Stimulated activated CD4-positive, alpha-beta T cell treated with anti-CD3 and anti-CD28 coated beads, Interleukin-4, amount 100 ng/mL, for 4 hours (primary cell): ENCODE results near the gene SPEM1.
A peak's percentile ranks its signal among the peaks of the same experiment; 100 is the strongest.

Experiments used
- DNase-seq, 2 experiments: peaks; one replicate each; pipeline ENCODE4 v3.0.0-alpha.2; 2020

SPEM1 gene

GRCh38 chr17:7403043-7403726 is 16.9 kb upstream of the SPEM1 start:
- DNase-seq = peak in 1 of 2 experiments; percentile 26

GRCh38 chr17:7403727-7403976 is 16.5 kb upstream of the SPEM1 start:
- DNase-seq = no peak

GRCh38 chr17:7403977-7404736 is 16.0 kb upstream of the SPEM1 start, which contains the start of gene TMEM256:
TMEM256 (minus strand) TSS chr17:7404097; CDS start chr17:7404084, 13 bp downstream.
- DNase-seq = peak; percentile 92 to 94

- DNase-seq = peak; percentile 65 to 68
Observed at GRCh38 chr17:7404737-7405349, 15.3 kb upstream of the SPEM1 start.

- no peak for DNase-seq
Observed at GRCh38 chr17:7405350-7406234, 14.5 kb upstream of the SPEM1 start.

GRCh38 chr17:7406235-7406825 is 13.8 kb upstream of the SPEM1 start:
- DNase-seq = no peak

- DNase-seq = no peak
Observed at GRCh38 chr17:7407082-7407481, 13.0 kb upstream of the SPEM1 start.

GRCh38 chr17:7407485-7408251 is 12.5 kb upstream of the SPEM1 start, which contains the start of gene NLGN2:
NLGN2 (plus strand) TSS chr17:7407845; CDS start chr17:7408256, 411 bp downstream.
- no peak for DNase-seq

- no peak for DNase-seq
Observed at GRCh38 chr17:7408252-7408727, 11.8 kb upstream of the SPEM1 start.

- DNase-seq = no peak
Observed at GRCh38 chr17:7408863-7409262, 11.3 kb upstream of the SPEM1 start.

GRCh38 chr17:7409716-7410115 is 10.4 kb upstream of the SPEM1 start:
- no peak for DNase-seq

- DNase-seq = no peak
Observed at GRCh38 chr17:7410634-7411426, 9.3 kb upstream of the SPEM1 start.

- no peak for DNase-seq
Observed at GRCh38 chr17:7411427-7411750, 8.7 kb upstream of the SPEM1 start.

GRCh38 chr17:7413346-7413985 is 6.7 kb upstream of the SPEM1 start:
- DNase-seq = no peak

- DNase-seq = no peak
Observed at GRCh38 chr17:7414837-7415236, 5.3 kb upstream of the SPEM1 start.

- no peak for DNase-seq
Observed at GRCh38 chr17:7415784-7416183, 4.3 kb upstream of the SPEM1 start.

- DNase-seq = no peak
Observed at GRCh38 chr17:7416323-7416722, 3.8 kb upstream of the SPEM1 start.

- DNase-seq = no peak
Observed at GRCh38 chr17:7417056-7417655, 3.0 kb upstream of the SPEM1 start.

GRCh38 chr17:7418472-7419152 is 1.5 kb upstream of the SPEM1 start:
- DNase-seq = no peak
